GM19025 (cell line): ENCODE measurements around the gene PCGF3.
"Not testable (repeated sequence)": the region's sequence is repeated elsewhere in the genome, so short reads cannot be mapped to it uniquely, and the experiment has no call there.

Experiments
- ATAC-seq: cut with Tn5 transposase; IDR thresholded peaks from one replicate; pipeline ENCODE4 v1.9.1; 2021; ENCODE audit warnings: mild to moderate bottlenecking, low read depth, moderate library complexity; ENCODE audit not compliant: unreplicated experiment

The PCGF3 gene

DNA sequence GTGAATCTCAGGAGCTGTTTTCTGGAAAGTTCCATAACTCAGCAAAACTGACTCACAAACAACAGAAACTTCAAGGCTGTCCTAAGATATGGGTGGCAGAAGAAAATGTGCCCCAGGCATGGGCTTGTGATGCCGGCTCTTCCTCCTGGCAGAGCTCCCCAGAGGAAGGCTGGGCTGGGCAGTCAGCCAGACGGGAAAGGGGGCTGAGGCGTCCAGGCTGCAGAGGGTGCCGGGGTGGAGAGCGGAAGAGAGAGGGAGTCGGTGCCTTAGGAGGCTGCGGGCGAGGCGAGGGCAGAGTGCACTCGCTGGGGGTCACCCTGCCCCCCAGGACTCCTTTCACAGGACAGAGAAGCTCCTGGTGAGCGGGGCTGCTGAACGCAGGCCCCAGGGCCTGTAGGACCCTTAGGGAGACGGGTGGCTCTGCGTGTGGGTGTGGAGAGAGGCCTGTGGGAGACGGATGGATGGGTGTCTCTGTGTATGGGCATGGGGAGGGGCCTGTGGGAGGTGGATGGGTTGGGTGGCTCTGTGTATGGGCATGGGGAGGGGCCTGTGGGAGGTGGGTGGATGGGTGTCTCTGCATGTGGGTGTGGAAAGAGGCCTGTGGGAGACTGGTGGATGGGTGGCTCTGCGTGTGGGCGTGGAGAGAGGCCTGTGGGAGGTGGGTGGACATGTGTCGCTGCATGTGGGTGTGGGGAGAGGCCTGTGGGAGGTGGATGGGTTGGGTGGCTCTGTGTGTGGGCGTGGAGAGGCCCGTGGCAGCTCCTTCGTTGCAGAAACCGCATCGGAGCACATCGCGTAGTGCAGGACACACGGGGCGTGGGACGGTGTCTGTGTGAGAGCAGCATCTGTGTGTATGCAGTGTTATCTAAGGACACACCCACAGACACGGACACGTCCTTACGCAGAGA, 15.9 kb downstream of the PCGF3 start:
- ATAC-seq: no peak

DNA sequence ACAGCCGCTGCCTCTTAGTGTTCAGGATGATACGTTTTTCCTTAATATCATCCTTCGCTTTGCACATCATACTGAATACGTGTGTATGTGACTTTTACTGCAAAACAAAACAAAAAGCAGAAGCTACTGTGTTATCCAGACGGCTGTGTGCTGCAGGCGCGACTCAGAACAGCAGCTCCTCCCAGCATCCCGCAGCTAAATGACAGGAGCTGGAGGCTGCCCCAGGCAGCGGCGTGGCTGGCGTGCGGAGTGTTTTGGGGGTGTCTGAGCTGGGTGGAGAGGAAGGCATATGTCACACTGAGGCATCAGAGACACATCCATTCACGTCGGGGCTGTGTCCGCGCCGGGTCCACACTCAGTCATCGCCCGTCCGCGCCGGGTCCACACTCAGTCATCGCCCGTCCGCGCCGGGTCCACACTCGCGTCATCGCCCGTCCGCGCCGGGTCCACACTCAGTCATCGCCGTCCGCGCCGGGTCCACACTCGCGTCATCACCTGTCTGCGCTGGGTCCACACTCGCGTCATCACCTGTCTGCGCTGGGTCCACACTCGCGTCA, 16.6 kb downstream of the PCGF3 start:
- ATAC-seq: no peak

DNA sequence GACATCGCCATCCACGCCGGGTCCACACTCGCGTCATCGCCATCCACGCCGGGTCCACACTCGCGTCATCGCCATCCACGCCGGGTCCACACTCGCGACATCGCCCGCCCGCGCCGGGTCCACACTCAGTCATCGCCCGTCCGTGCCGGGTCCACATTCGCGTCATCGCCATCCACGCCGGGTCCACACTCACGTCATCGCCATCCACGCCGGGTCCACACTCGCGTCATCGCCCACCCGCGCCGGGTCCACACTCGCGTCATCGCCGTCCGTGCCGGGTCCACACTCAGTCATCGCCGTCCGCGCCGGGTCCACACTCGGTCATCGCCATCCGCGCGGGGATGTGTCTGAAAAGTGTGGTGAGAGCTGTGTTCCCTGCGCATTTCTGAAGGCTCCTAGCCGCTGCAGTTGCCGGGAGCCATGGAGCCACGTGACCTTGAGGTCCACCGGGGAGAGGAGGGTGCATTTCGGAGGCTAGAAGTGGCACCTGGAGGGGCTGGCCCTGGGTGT, 17.3 kb downstream of the PCGF3 start:
- no peak for ATAC-seq

DNA sequence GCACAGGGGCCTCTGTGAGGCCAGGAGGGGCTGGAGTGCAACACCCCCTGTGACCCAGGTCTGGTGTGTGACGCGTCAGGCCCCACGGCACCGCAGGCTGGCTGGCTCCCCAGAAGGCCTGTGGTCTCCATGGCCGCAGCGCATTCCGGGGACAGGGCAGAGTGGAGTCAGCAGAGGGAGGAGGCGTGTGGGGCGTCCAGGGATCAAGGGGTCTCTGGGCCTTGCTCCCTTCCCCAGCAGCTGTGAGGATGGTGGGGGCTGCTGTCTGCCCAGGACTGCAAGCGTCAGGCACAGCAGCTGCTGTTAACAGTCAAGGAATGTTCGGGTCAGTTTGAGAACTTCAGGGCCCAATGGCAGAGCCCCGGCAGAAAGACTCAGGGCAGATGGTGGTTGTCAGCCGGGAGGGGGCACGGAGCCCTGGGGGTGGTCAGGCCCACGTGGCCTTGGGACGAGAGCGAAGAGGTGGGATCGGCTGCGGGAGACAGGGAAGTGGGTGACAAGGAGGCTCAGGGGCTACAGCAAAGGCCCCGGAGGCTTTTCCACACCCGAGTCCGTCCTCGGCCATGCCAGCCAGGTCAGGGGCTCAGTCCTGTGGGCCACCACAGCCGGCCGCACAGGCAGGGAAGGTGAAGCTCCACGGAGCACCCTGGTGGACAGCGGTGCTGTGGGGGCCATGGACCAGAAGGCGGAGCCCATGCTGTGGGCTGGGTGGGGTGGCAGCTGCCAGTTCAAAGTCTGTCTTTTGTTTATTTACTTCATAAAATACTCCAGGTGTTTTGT, 18.3 kb downstream of the PCGF3 start:
- ATAC-seq: no peak

DNA sequence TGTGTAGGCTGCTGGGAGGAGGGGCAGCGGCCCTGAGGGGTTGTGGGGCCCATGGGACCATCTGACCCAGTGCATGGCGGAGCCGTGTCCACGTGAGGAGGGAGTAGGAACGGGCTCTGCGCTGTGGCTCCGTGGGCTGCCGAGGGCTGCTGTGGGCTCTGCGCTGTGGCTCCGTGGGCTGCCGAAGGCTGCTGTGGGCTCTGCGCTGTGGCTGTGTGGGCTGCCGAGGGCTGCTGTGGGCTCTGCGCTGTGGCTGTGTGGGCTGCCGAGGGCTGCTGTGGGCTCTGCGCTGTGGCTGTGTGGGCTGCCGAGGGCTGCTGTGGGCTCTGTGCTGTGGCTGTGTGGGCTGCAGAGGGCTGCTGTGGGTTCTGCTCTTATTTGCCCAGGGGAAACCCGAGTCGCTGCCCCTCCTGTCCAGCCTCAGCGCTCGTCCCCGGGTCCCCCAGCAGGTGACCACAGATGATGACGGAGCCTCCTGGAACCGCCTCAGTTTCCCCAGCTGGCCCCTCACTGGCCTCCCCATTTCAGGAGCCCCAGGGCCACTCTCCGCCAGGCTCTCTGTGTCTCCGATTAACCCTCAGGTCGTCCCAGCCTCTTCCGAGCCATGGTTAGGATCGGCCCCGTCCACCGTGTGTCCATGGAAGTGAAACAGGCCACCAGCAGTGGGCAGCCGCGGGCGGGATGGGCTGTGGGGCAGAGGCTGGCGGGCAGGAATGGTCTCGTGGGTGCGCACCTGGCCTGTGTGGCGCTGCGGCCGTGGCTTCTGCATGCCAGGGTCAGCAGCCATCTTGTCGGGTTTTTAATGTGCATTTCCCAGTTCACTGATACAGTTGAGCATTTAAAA, 20.0 kb downstream of the PCGF3 start:
- no peak for ATAC-seq

- ATAC-seq: no peak
Measured at GRCh38 chr4:726235-726787, 20.7 kb downstream of the PCGF3 start.

GRCh38 chr4:726838-727237, 21.2 kb downstream of the PCGF3 start:
- no peak for ATAC-seq

DNA sequence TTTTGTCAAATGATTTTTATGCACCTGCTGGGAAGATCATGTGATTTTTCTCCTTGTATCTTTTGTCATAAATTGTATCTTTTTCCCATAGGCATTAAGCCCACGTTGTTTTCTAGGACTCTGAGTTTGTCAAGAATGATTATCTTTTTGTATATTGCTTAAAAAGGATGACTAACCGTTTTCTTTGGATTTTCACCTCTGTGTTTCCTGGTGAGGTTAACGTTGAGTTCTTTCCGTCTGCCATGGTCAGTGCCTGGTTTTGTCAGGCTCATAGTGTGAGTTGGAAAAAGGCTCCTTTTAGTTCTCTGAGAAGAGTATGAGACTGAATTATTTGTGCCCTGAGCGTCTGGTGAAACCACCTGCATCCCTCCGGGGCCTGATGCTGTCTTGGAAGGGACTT, 21.9 kb downstream of the PCGF3 start:
- no peak for ATAC-seq

DNA sequence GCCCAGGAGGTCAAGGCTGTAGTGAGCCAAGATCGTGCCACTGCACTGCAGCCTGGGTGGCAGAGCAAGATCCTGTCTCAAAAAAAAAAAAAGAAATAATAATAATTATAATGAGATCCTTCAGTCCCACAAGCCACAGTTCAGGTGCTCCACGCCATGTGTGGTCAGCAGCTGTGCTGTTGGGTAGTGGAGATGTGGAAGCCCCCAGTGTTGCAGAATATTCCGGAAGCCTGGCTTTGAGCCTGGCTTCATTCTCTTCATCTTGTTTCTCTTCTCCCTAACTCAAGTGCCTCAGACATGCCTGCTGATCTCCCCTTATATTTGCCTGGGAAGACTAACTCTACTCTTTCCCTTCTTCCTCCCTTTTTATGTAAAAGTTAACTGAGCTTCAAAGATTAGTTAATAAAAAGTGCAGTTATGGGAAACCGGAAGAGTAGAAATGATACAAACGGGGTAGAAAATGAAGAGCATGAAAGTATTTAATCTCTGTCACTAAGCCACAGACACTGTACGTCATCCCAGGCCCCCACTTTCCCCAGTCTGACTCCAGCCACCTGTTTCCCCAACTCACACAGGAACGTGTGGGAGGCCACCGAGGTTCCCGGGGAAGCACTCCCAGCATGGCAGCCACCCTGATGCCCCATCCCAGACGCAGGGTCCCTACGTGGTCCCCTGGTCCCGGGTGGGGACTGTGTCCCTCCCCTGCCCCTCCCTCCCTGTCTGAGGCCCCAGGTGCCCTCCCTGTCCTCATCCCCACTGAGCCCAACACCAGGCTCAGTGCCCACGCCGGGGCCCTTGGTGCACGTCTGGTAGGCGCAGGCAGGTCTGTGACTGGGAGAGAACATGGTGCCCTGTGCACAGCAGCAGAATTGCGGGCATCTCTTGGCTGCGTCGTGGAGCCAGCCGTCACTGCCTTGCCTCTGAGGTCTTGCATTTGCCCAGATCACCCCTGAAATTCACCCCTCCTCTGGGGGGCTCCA, 24.0 kb downstream of the PCGF3 start:
- no peak for ATAC-seq

DNA sequence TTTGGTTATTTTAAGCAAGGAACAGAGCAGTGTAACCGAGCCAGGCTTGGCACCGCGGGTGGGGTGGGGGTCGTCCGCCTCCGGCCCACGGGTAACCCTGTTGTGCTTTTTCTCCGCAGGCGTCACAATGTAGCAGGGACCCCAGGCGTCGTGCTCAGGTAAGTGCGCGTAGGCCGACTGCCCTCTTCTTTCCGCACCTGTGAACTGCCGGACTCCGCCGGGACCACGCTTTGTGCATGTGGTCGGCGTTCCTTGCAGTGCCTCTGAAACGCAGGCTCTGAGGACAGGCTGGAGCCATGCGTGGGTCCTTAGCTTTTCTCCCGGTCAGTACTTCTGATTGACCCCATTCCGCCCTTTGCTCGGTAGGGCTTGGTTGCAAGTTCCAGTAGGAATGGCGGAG, 24.9 kb downstream of the PCGF3 start:
- ATAC-seq: no peak

GRCh38 chr4:730946-731904, 25.6 kb downstream of the PCGF3 start:
- not testable (repeated sequence) for ATAC-seq

DNA sequence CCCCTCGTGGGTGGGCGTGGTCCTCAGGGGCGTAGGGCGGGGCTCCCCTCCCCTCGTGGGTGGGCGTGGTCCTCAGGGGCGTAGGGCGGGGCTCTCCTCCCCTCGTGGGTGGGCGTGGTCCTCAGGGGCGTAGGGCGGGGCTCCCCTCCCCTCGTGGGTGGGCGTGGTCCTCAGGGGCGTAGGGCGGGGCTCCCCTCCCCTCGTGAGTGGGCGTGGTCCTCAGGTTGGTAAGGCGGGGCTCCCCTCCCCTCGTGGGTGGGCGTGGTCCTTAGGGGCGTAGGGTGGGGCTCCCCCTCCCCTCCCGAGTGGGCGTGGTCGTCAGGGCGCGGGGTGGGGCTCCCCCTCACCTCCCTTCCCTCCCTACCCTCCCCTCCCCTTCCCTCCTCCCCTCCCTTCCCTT, 26.3 kb downstream of the PCGF3 start:
- not testable (repeated sequence) for ATAC-seq

DNA sequence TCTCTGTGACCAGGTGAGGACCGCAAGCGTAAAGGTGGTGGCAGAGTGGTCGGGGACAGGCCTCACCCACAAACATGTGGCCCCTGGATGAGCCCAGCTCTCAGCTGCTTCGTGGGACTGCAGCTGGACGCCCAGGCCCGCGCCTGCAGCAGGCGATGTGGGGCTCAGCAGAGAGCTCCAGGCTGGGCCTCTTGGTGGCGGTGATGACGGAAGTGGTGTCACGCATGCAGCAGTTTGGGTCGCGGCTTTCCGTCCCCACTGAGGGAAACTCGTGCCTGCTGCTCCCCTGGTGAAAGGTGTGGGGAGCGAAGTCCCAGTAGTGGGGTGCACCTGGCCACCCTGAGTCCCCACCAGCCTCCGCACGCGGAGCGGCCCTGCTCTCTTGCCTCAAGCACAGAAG, 26.9 kb downstream of the PCGF3 start:
- no peak for ATAC-seq

GRCh38 chr4:732911-733630, 27.4 kb downstream of the PCGF3 start:
- ATAC-seq: no peak

DNA sequence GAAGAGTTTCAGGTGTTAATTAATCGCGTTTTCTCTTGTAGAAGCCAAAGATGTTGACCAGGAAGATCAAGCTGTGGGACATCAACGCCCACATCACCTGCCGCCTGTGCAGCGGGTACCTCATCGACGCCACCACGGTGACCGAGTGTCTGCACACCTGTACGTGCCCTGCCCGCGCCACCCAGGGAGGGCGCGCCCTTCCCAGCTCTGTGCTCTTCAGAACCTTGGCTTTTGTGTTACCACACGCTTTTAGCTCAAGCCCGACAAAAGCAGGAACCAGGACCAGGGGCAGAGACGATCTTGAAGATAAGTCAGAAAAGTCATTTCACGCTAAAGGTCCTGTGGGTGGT, 28.0 kb downstream of the PCGF3 start:
- no peak for ATAC-seq

DNA sequence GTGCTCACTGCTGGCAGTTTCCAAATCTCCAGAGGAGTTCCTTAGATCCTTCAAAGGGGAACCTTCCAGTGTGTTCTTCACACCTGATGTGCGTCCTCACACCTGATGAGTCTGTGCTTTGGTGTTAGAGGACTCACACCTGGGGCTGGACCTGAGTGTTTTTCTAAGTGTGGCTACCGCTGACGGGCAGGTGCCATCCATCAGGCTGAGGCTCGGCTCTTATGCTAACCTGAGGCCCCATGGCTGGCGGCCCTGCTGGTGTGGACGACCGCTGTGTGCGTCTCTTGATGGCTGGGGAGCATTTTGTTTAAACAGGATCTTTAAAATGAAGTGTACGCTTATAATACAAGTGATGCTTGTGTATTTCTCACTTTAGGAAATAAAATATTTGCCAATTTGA, 28.4 kb downstream of the PCGF3 start:
- no peak for ATAC-seq

DNA sequence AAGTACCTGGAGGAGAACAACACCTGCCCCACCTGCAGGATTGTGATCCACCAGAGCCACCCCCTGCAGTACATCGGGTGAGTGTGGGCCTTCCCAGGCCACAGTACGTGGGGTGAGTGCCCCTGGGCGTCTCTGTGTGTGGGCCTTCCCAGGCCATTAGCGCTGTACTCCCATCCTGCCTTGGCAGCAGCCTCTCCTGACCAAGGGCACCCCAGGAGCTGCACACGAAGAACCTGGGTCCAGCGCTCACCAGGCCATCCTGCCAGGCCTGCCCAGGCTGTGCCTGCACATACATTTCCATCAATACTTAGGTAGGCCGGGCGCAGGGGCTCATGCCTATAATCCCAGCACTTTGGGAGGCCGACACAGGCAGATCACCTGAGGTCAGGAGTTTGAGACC, 29.3 kb downstream of the PCGF3 start:
- no peak for ATAC-seq
